Cardiac muscle cell (in vitro differentiated cells and primary cell): ENCODE measurements around the gene TEAD2. TPM values are rescaled to one million over a fixed set of nuclear protein-coding genes. Genes with fewer than 3 reads are reported as not detected.
"Not testable (repeated sequence)": the region's sequence is repeated elsewhere in the genome, so short reads cannot be mapped to it uniquely, and the experiment has no call there.

Experiments
- DNase-seq, 2 donors: peaks; one replicate each; pipeline versions ENCODE4 v3.0.0 to v3.0.0-alpha.2; 2010 to 2017; ENCODE audit warnings: low read depth in 1 of 2, low spot score in 1 of 2
- H3K27ac ChIP-seq: fragments of 200-600 bp; sonication (generic); 2 replicates; pipeline ENCODE4 v1.5.1; 2016
- H3K27me3 ChIP-seq: fragments of 200-600 bp; sonication (generic); 2 replicates; pipeline ENCODE4 v1.6.0; 2016; ENCODE audit warnings: control low read depth
- H3K36me3 ChIP-seq: fragments of 200-600 bp; sonication (generic); 2 replicates; pipeline ENCODE4 v1.5.1; 2016; ENCODE audit warnings: control low read depth
- H3K4me1 ChIP-seq: fragments of 200-600 bp; sonication (generic); 2 replicates; pipeline ENCODE4 v1.8.1; 2017; ENCODE audit warnings: low read depth, mild to moderate bottlenecking, mixed run types
- H3K4me3 ChIP-seq: fragments of 200-600 bp; sonication (generic); 2 replicates; pipeline ENCODE4 v1.5.1; 2016; ENCODE audit warnings: mild to moderate bottlenecking
- H3K9me3 ChIP-seq: fragments of 200-600 bp; sonication (generic); 2 replicates; pipeline ENCODE4 v1.5.1; 2017; ENCODE audit warnings: low read depth, mild to moderate bottlenecking, control low read depth
- CTCF ChIP-seq: IDR thresholded peaks from 2 replicates; pipeline ENCODE4 v1.5.1; 2012; ENCODE audit warnings: low read depth, mild to moderate bottlenecking, low read length
- polyA plus RNA-seq: library from polyadenylated mRNA; unstranded; fragments of >200 nt; fragmentation: Nextera tagmentation; extraction: Ambion mirVana; gene quantifications from 2 replicates; pipeline ENCODE4 v1.2.1, GENCODE V29; 2016
- total RNA-seq: library from RNA; depleted of rRNA; stranded (reverse); fragments of >200 nt; gene quantifications from 2 replicates; pipeline ENCODE4 v1.2.3, GENCODE V29; 2016

Gene TEAD2
- total and polyA plus RNA-seq, 2 experiments from 2014 or later = 84.3 to 111 TPM

- H3K9me3 ChIP-seq = no peaks in the 10 kb centered on the region
- H3K4me1 ChIP-seq = no peaks in the 10 kb centered on the region
- H3K4me3 ChIP-seq = no peak overlapping the region
- H3K36me3 ChIP-seq = no peaks in the 10 kb centered on the region
- H3K27me3 ChIP-seq = no peaks in the 10 kb centered on the region
- peak; percentile 75 for TF ChIP-seq CTCF
- peak; percentile 16 to 48 for DNase-seq
- H3K27ac ChIP-seq = no peak overlapping the region
Measured at GRCh38 chr19:49327878-49328544, 34.2 kb downstream of the TEAD2 start.

- no peak overlapping the region for H3K27ac ChIP-seq
- H3K27me3 ChIP-seq = no peaks in the 10 kb centered on the region
- no peaks in the 10 kb centered on the region for H3K4me1 ChIP-seq
- no peaks in the 10 kb centered on the region for H3K36me3 ChIP-seq
- no peaks in the 10 kb centered on the region for H3K9me3 ChIP-seq
- no peak for TF ChIP-seq CTCF
- DNase-seq = no peak
- no peak overlapping the region for H3K4me3 ChIP-seq
Measured at GRCh38 chr19:49326165-49326704, 36.0 kb downstream of the TEAD2 start.

GRCh38 chr19:49325756-49326155 lies 36.5 kb downstream of the TEAD2 start:
- not testable (repeated sequence) for H3K27ac ChIP-seq, H3K36me3 ChIP-seq, DNase-seq, H3K4me3 ChIP-seq, H3K27me3 ChIP-seq, H3K4me1 ChIP-seq, H3K9me3 ChIP-seq

- H3K27me3 ChIP-seq = no peaks in the 10 kb centered on the region
- H3K36me3 ChIP-seq = no peaks in the 10 kb centered on the region
- no peak within 1 kb of the TSS for H3K27ac ChIP-seq
- H3K4me3 ChIP-seq = no peak within 1 kb of the TSS
- no peaks in the 10 kb centered on the region for H3K9me3 ChIP-seq
- no peak for TF ChIP-seq CTCF
- no peaks in the 10 kb centered on the region for H3K4me1 ChIP-seq
- no peak for DNase-seq
Measured at GRCh38 chr19:49324801-49325576, 37.2 kb downstream of the TEAD2 start, which contains the start of gene SLC6A16. Gene SLC6A16 (minus strand): TSS chr19:49325191. CDS start chr19:49311347, 13,844 bp downstream.

- Histone ChIP-seq H3K9me3 (no peaks in the 10 kb centered on the region), H3K36me3 (no peaks in the 10 kb centered on the region), H3K27me3 (no peaks in the 10 kb centered on the region), H3K4me3 (no peak overlapping the region), H3K27ac (no peak overlapping the region), H3K4me1 (no peaks in the 10 kb centered on the region)
- no peak for DNase-seq
- TF ChIP-seq CTCF = no peak
Measured at GRCh38 chr19:49318296-49318695, 43.9 kb downstream of the TEAD2 start.

- Histone ChIP-seq H3K36me3 (no peaks in the 10 kb centered on the region), H3K27me3 (no peaks in the 10 kb centered on the region), H3K9me3 (no peaks in the 10 kb centered on the region), H3K4me3 (no peak overlapping the region), H3K4me1 (no peaks in the 10 kb centered on the region), H3K27ac (no peak overlapping the region)
- TF ChIP-seq CTCF = no peak
- no peak for DNase-seq
Measured at GRCh38 chr19:49316284-49316683, 45.9 kb downstream of the TEAD2 start.
